Neuronal stem cell (in vitro differentiated cells): Measurements from ENCODE around the gene CABLES2.

Experiments used
- DNase-seq: peaks from one replicate; pipeline ENCODE4 v3.0.0-alpha.2; 2013; ENCODE audit warnings: low spot score
- H2AFZ ChIP-seq: one replicate; pipeline ENCODE4 v1.6.1; 2013; ENCODE audit warnings: mild to moderate bottlenecking, low read length, inconsistent platforms
- H2AK5ac ChIP-seq: 2 replicates; pipeline ENCODE4 v1.6.1; 2013; ENCODE audit warnings: low read depth, mild to moderate bottlenecking, inconsistent platforms, low read length, moderate library complexity, mixed read lengths
- H2BK120ac ChIP-seq: 2 replicates; pipeline ENCODE4 v1.6.1; 2013; ENCODE audit warnings: low read depth, mild to moderate bottlenecking, inconsistent platforms, low read length, moderate library complexity, mixed read lengths
- H2BK12ac ChIP-seq: one replicate; pipeline ENCODE4 v1.6.1; 2013; ENCODE audit warnings: low read length, inconsistent platforms
- H2BK15ac ChIP-seq: 2 replicates; pipeline ENCODE4 v1.6.1; 2013; ENCODE audit warnings: mild to moderate bottlenecking, low read length, inconsistent platforms, mixed read lengths
- H2BK5ac ChIP-seq: one replicate; pipeline ENCODE4 v1.6.1; 2013; ENCODE audit warnings: inconsistent platforms, mild to moderate bottlenecking, low read length, moderate library complexity
- H3K14ac ChIP-seq: one replicate; pipeline ENCODE4 v1.6.1; 2013; ENCODE audit warnings: low read length, inconsistent platforms
- H3K18ac ChIP-seq: 2 replicates; pipeline ENCODE4 v1.6.1; 2013; ENCODE audit warnings: low read length, inconsistent platforms
- H3K23ac ChIP-seq: 2 replicates; pipeline ENCODE4 v1.6.1; 2013; ENCODE audit warnings: low read depth, mild to moderate bottlenecking, mixed read lengths, low read length, inconsistent platforms; ENCODE audit not compliant: poor library complexity
- H3K27ac ChIP-seq: replicated peaks from 3 replicates; pipeline ENCODE4 v1.5.1; 2013; ENCODE audit warnings: low read length, inconsistent platforms
- H3K27me3 ChIP-seq, 3 experiments: 2 replicates each; pipeline ENCODE4 v1.6.1; 2013; ENCODE audit warnings: low read length in 3 of 3, mild to moderate bottlenecking in 2 of 3, inconsistent platforms in 1 of 3, low read depth in 1 of 3, mixed read lengths in 1 of 3, moderate library complexity in 1 of 3; ENCODE audit not compliant: control insufficient read depth in 3 of 3, insufficient read depth in 3 of 3
- H3K36me3 ChIP-seq, 2 donors: replicated peaks in 1 of 2; 2 replicates each; pipeline ENCODE4 v1.6.1; 2013; ENCODE audit warnings: low read length in 2 of 2; ENCODE audit not compliant: control insufficient read depth in 2 of 2, insufficient read depth in 2 of 2
- H3K4ac ChIP-seq: 2 replicates; pipeline ENCODE4 v1.6.1; 2013; ENCODE audit warnings: inconsistent platforms, mild to moderate bottlenecking, low read length, moderate library complexity
- H3K4me1 ChIP-seq, 2 donors: 1 replicate in 1 of 2; 2 replicates in 1 of 2; pipeline ENCODE4 v1.6.1; 2013; ENCODE audit warnings: low read length in 2 of 2, low read depth in 1 of 2; ENCODE audit not compliant: control insufficient read depth in 2 of 2, insufficient read depth in 1 of 2
- H3K4me2 ChIP-seq: one replicate; pipeline ENCODE4 v1.6.1; 2013; ENCODE audit warnings: mild to moderate bottlenecking, low read length, inconsistent platforms; ENCODE audit not compliant: insufficient read depth, poor library complexity, severe bottlenecking
- H3K4me3 ChIP-seq, 2 donors: 2 replicates each; pipeline ENCODE4 v1.5.1; 2013; ENCODE audit warnings: low read length in 2 of 2, mild to moderate bottlenecking in 2 of 2, inconsistent platforms in 1 of 2, moderate library complexity in 1 of 2
- H3K79me1 ChIP-seq: one replicate; pipeline ENCODE4 v1.6.1; 2013; ENCODE audit warnings: low read depth, mild to moderate bottlenecking, inconsistent platforms, low read length, moderate library complexity
- H3K9ac ChIP-seq: one replicate; pipeline ENCODE4 v1.6.1; 2013; ENCODE audit warnings: mild to moderate bottlenecking, low read depth, low read length, inconsistent platforms; ENCODE audit not compliant: poor library complexity
- H3K9me3 ChIP-seq, 2 donors: replicated peaks in 1 of 2; 2 replicates each; pipeline versions ENCODE3 to v1.6.1; 2013; ENCODE audit warnings: low read length in 2 of 2, mild to moderate bottlenecking in 2 of 2, inconsistent platforms in 1 of 2, low read depth in 1 of 2, mixed read lengths in 1 of 2, moderate library complexity in 1 of 2; ENCODE audit not compliant: control insufficient read depth in 2 of 2, insufficient read depth in 1 of 2
- H4K8ac ChIP-seq: one replicate; pipeline ENCODE4 v1.6.1; 2013; ENCODE audit warnings: low read depth, mild to moderate bottlenecking, inconsistent platforms, low read length, moderate library complexity
- H4K91ac ChIP-seq: one replicate; pipeline ENCODE4 v1.6.1; 2013; ENCODE audit warnings: low read length, low read depth, mild to moderate bottlenecking, inconsistent platforms; ENCODE audit not compliant: poor library complexity
- WGBS, 2 donors: extraction: QIAGEN DNeasy Blood & Tissue Kit; methylation state at CpG; one replicate each; pipeline ENCODE4 v1.1.7; 2013; ENCODE audit warnings: missing lambda C conversion rate in 2 of 2, mixed read lengths in 1 of 2; ENCODE audit not compliant: insufficient read length in 2 of 2, insufficient replicate concordance in 1 of 2; ENCODE audit errors: extremely low coverage in 2 of 2; 5-methylcytosine and 5-hydroxymethylcytosine counted together

The CABLES2 gene

DNA sequence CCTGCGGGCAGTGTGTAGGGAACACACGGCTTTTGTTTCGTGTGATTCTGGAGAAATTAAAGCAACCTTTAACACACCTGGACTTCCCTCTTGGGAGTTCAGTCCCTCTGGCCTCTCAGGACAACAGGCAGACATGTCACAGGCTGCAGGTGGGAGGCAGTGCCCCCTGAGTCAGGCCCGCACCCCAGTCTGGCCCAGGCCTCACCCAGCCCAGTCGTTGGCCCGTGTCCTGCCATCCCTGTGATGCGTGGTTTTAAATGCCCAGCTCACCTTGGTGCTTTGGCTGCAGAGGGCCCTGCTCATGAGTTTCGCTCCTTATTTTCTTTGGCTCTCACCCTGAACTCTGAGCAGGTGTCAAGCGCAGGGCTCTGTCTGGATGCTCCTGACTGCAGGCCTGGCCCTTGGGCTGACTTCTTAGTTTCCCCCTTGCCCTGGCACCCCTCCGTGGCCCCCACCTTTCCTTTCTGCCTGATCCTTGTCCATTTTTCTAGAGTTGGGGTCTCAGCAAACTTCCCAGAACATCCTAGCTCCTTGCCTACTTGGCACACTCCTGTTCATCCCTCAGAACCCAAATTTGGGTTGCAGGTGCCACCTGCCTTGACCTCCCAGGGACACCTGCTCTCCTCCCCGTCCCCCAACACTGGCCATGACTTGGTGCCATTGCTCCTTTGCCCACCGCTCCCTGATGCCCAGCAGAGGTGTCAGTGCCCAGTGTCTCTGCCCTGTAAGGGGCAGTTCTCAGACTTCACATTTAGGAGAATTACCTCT lies 2.2 kb upstream of the CABLES2 start:
- H2AFZ ChIP-seq = no peak overlapping the region
- no peak overlapping the region for H3K27ac ChIP-seq
- WGBS, 2 donors = no CpG with 5 or more reads among the region's 12 CpGs
- peak overlapping the region; percentile 99 for H2AK5ac ChIP-seq
- H3K36me3 ChIP-seq = no peaks in the 10 kb centered on the region
- no peak overlapping the region for H3K4me2 ChIP-seq
- no peak overlapping the region for H3K4me3 ChIP-seq
- H4K91ac ChIP-seq = no peak overlapping the region
- H3K27me3 ChIP-seq = peaks cover 0 to 66% (median 4%) of the 10 kb centered on the region in 3 experiments
- H2BK120ac ChIP-seq = no peak overlapping the region
- peaks cover 8% of the 10 kb centered on the region for H3K79me1 ChIP-seq
- peak overlapping the region; percentile 97 for H2BK15ac ChIP-seq
- H3K18ac ChIP-seq = no peak overlapping the region
- H3K14ac ChIP-seq = no peak overlapping the region
- no peak overlapping the region for H3K23ac ChIP-seq
- no peak overlapping the region for H2BK12ac ChIP-seq
- no peak overlapping the region for H4K8ac ChIP-seq
- peaks cover 9 to 18% of the 10 kb centered on the region in 2 donors for H3K4me1 ChIP-seq
- no peak overlapping the region for H3K4ac ChIP-seq
- H2BK5ac ChIP-seq = no peak overlapping the region
- H3K9ac ChIP-seq = no peak overlapping the region
- no peaks in the 10 kb centered on the region for H3K9me3 ChIP-seq
- DNase-seq = no peak

DNA sequence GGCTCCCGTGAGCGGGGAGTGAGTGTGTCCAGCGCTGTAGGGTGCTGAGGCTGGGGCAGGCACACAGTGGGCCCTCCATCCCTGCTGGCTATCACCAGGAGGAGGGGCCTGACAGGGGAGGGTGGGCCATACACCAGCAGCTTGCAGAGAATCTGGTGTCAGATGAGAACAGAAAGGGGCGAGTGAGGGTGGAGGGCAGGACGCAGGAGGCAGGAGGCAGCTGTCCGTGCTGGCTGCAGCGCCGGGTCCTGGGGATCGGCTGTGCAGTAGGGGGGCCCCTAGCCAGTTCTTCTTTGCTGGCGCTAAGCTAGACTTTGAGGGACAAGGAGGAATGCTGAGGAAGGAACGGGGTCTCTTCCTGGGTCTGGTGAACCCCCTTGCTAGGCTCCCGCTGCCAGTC lies 1.6 kb upstream of the CABLES2 start:
- Histone ChIP-seq H4K91ac (no peak overlapping the region), H3K4me1 (peaks cover 9 to 18% of the 10 kb centered on the region in 2 donors), H3K18ac (peak overlapping the region; percentile 1), H3K4me2 (no peak overlapping the region), H3K4ac (no peak overlapping the region), H3K9me3 (no peaks in the 10 kb centered on the region), H3K36me3 (no peaks in the 10 kb centered on the region), H2AFZ (no peak overlapping the region), H3K14ac (no peak overlapping the region), H4K8ac (no peak overlapping the region), H2BK120ac (no peak overlapping the region), H3K27ac (no peak overlapping the region), H2BK12ac (peak overlapping the region; percentile 88), H2BK15ac (peak overlapping the region; percentile 97), H3K9ac (peak overlapping the region; percentile 60), H2AK5ac (peak overlapping the region; percentile 99), H3K27me3 (peaks cover 0 to 60% (median 4%) of the 10 kb centered on the region in 3 experiments), H2BK5ac (no peak overlapping the region), H3K4me3 (no peak overlapping the region), H3K79me1 (peaks cover 8% of the 10 kb centered on the region), H3K23ac (no peak overlapping the region)
- no CpG with 5 or more reads among the region's 12 CpGs for WGBS, 2 donors
- DNase-seq = no peak

DNA sequence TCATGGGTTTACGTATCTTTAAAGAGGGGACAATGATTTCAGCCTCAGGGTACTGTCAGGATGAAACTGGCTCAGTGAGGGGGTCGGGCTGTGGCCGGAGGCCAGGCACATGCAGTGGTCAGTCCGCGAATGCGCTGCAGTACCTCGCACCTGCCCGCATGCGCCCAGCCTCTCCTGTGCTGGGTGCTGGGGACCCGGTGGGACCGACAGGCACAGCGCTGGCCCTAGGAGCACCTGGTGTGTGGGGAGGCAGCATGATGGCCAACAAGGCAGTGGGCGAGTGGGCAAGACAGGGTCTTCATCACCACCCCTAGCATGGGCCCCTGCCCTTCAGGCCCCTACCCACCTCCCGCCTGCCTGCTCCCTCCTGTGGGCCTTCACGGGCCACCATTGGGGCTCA lies 970 bp upstream of the CABLES2 start:
- H2BK15ac ChIP-seq = peak overlapping the region; percentile 97

GRCh38 chr20:62406635-62407176 lies 379 bp downstream of the CABLES2 start:
- Histone ChIP-seq H3K23ac (peak overlapping the region; percentile 43), H2AK5ac (peak overlapping the region; percentile 95), H3K79me1 (peaks cover 15% of the 10 kb centered on the region), H2AFZ (peak overlapping the region; percentile 59), H3K9ac (peak overlapping the region; percentile 95), H3K4me2 (peak overlapping the region; percentile 93), H2BK12ac (peak overlapping the region; percentile 63), H2BK15ac (peak overlapping the region; percentile 75), H3K4me1 (peaks cover 9 to 18% of the 10 kb centered on the region in 2 donors), H3K4ac (no peak overlapping the region), H4K91ac (no peak overlapping the region), H3K27me3 (peaks cover 0 to 41% (median 4%) of the 10 kb centered on the region in 3 experiments), H3K14ac (no peak overlapping the region), H4K8ac (no peak overlapping the region), H3K9me3 (no peaks in the 10 kb centered on the region), H2BK5ac (no peak overlapping the region), H3K4me3 (peak overlapping the region; percentile 85 to 90), H3K18ac (peak overlapping the region; percentile 81), H3K27ac (no peak overlapping the region), H2BK120ac (no peak overlapping the region), H3K36me3 (peaks cover 3 to 7% of the 10 kb centered on the region in 2 donors)
- no CpG with 5 or more reads among the region's 42 CpGs for WGBS, 2 donors
- DNase-seq = no peak

More for the DNA sequence above, 970 bp upstream of the CABLES2 start:
- H3K27ac ChIP-seq = no peak overlapping the region
- WGBS, 2 donors = no CpG with 5 or more reads among the region's 15 CpGs
- no peak overlapping the region for H4K91ac ChIP-seq
- no peak for DNase-seq
- no peak overlapping the region for H2BK5ac ChIP-seq
- peak overlapping the region; percentile 98 for H3K18ac ChIP-seq
- peak overlapping the region; percentile 95 for H4K8ac ChIP-seq
- peak overlapping the region in 1 of 2 donors; percentile 90 for H3K4me3 ChIP-seq
- peak overlapping the region; percentile 93 for H2AFZ ChIP-seq
- peak overlapping the region; percentile 98 for H2BK12ac ChIP-seq
- H3K4ac ChIP-seq = no peak overlapping the region
- peak overlapping the region; percentile 31 for H3K14ac ChIP-seq
- H3K9ac ChIP-seq = no peak overlapping the region
- peaks cover 13% of the 10 kb centered on the region for H3K79me1 ChIP-seq
- peak overlapping the region; percentile 97 for H3K23ac ChIP-seq
- peak overlapping the region; percentile 99 for H2AK5ac ChIP-seq
- peaks cover 9 to 18% of the 10 kb centered on the region in 2 donors for H3K4me1 ChIP-seq
- peak overlapping the region; percentile 31 for H2BK120ac ChIP-seq
- H3K4me2 ChIP-seq = no peak overlapping the region
- peaks cover under 1 to 2% of the 10 kb centered on the region in 2 donors for H3K36me3 ChIP-seq
- peaks cover 0 to 55% (median 4%) of the 10 kb centered on the region in 3 experiments for H3K27me3 ChIP-seq
- H3K9me3 ChIP-seq = no peaks in the 10 kb centered on the region
